OCI-LY1 (cell line): Measurements from ENCODE around the gene TMEM164.

Experiments
- EZH2 ChIP-seq: fragments of 200-600 bp; sonication (generic), shearing (Covaris generic); IDR thresholded peaks from 2 replicates; pipeline ENCODE4 v1.8.0; 2017; ENCODE audit warnings: borderline replicate concordance, mixed run types, mild to moderate bottlenecking, antibody characterized with exemption, low read length, moderate library complexity, mixed read lengths
- TF ChIP-seq, protein P1 (sequence below): fragments of 200-600 bp; sonication (generic), shearing (Covaris generic); IDR thresholded peaks from 2 replicates; pipeline ENCODE4 v1.5.1; 2017; ENCODE audit warnings: mild to moderate bottlenecking, antibody characterized with exemption, low read length, moderate library complexity, mixed read lengths

DNA sequence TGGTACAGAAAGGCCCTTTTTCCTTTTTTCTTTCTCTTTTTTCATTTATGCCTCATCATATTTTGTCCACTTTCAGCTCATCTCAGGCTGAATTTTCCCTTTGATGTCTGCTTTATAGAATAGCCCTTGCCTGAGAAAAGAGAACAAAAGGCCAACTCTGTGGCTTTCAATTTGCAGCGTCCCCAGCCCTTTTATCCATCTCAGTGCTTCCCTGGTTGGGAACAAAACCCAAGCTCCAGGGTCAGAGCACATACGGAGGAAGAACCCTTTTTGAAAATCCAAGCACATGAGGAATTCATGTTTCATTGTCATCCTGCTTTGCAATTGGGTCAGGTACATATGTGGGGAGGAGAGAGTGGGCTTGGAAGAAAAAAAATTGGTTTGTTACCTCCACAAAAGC lies 47.5 kb downstream of the TMEM164 start:
- TF ChIP-seq, protein P1, sequence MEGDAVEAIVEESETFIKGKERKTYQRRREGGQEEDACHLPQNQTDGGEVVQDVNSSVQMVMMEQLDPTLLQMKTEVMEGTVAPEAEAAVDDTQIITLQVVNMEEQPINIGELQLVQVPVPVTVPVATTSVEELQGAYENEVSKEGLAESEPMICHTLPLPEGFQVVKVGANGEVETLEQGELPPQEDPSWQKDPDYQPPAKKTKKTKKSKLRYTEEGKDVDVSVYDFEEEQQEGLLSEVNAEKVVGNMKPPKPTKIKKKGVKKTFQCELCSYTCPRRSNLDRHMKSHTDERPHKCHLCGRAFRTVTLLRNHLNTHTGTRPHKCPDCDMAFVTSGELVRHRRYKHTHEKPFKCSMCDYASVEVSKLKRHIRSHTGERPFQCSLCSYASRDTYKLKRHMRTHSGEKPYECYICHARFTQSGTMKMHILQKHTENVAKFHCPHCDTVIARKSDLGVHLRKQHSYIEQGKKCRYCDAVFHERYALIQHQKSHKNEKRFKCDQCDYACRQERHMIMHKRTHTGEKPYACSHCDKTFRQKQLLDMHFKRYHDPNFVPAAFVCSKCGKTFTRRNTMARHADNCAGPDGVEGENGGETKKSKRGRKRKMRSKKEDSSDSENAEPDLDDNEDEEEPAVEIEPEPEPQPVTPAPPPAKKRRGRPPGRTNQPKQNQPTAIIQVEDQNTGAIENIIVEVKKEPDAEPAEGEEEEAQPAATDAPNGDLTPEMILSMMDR, result no peak
- no peak for TF ChIP-seq EZH2
